HG02981 (cell line): Measurements from ENCODE around the gene PEX11A.

ENCODE experiments used
- ATAC-seq: cut with Tn5 transposase; IDR thresholded peaks from one replicate; pipeline ENCODE4 v1.9.1; 2021; ENCODE audit warnings: mild to moderate bottlenecking, moderate library complexity; ENCODE audit not compliant: unreplicated experiment

The PEX11A gene

DNA sequence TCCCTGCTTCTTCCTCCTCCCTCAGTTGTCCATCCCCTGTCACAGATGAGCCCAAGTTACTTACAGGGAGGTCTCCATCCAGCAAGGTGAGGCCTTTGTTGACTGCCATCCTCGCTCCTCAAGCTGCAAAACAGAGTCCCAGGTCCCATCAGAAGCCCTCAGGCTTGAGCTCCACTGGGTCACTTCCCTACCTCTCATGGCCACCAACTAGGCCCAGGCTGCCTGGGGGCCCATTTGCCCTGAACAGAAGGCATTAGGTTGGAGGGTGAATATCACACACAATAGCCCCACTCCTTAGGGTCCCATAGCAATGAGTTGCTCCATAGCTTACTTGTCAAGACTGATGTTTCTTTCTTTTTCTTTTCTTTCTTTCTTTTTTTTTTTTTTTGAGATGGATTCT lies 13.2 kb downstream of the PEX11A start:
- ATAC-seq, result no peak

DNA sequence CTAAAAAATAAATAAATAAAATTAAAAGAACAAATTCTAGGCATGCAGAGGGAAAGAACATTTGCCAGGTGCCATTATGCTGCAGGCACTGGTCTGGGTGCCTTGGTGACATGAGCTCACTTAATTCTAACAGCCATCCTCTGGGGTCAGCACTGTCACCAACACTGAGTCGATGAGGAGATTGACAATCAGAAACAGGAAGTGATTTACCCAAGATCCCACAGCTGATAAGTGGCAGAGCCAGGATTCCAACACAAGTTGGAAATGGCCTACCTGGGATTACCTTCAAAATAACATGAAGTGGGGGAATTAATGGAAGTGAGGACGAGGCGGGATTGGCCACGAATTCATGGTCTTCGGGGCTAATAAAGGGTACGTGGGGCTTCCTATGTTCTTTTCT lies 14.9 kb downstream of the PEX11A start:
- no peak for ATAC-seq

GRCh38 chr15:89674526-89674925 lies 16.0 kb downstream of the PEX11A start:
- no peak for ATAC-seq

- no peak for ATAC-seq
These were observed 17.4 kb downstream of the PEX11A start for GRCh38 chr15:89673165-89673512.

DNA sequence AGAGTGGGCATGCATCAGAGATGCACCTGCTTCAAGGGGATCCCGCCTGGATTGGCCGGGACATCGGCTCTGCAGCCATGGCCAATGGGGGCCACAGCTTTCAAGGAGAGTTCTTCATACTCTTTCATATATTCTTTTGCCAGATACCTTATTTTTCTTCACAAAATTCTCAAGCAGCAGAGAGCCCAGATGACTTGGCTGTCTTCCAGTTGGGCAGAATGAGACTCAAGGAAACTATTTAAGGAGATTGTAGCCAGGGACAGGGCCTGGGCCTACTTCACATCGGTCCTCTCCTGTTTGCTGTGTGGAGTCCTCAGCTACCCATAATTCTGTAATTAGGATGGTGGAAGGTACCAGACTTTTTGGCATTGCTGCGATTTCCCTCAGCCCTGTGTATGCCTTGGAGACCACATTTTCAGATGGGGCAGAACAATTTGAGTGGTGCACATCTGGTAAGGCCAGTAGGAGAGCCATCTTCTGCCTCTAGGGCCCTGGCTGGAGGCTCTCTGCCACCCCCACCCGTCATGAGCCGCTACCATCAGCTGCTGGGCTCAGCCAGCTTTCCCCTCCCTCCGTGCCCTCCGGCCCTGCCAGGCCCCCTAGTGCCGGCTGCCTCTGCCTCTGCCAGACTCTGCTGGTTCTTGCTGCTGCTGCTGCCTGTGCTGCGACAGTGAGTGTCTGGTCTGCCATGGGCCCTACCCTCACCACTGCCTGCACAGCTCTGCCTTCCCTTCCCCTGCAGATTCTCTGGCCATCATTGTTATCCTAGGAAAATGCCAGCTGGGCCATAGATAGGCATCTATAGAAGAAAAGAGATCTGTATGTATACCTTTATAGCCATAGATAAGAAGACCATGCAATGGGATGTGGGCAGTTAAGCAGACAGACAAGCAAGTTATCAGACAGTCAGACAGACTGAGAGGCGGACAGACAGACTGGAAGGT lies 18.1 kb downstream of the PEX11A start:
- ATAC-seq, result no peak

DNA sequence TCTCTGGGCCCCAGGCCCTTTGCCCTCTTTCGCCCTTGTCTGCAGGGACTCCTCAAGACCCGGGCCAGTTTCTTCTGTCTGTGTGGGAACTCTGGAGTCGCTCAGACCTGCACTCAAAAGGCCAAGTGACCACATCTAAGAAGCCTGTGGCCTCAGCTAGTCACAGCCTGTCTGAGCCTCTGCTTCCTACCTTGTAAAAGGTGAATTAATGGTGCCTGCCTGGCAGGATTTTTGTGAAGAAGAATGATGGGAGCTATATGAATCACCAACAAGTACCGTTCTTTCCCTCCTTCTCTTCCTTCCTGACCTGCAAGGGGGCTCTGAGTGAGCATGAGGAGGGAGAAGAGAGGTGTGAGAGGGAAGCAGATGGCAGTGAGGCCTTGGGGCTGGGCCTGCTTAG lies 18.9 kb downstream of the PEX11A start:
- no peak for ATAC-seq

- ATAC-seq, result no peak
These were observed 19.5 kb downstream of the PEX11A start for GRCh38 chr15:89670971-89671560.

- no peak for ATAC-seq
These were observed 20.6 kb downstream of the PEX11A start for GRCh38 chr15:89669941-89670340.

DNA sequence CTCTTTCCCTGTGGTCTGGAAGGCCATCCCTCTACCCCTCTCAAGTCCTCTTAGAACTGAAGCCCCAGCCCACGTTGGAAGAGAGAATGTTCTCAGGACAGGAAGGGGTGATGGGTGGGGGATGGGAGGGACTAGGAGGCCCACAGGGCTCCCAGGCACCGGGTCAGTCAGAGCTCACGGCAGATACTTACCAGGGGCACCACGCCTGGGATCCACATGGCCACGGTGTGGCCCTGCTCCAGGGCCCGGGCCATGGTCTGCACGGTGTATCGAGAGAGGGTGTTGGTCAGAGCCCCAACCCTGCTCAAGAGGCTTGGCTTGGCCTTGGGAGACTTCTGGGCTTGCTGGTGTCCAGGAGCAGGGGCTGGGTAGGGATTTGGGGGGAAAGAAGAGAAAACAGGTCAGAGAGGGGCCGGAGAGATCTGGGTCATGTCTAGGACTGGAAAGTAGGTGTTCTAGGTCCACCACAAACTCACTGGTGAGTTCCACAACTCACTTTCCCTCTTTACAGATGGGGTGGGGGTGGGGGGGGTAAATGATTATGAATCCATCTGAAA lies 21.2 kb downstream of the PEX11A start:
- ATAC-seq, result no peak

- ATAC-seq, result no peak
These were observed 22.4 kb downstream of the PEX11A start for GRCh38 chr15:89668171-89668570.

- no peak for ATAC-seq
These were observed 22.9 kb downstream of the PEX11A start for GRCh38 chr15:89667706-89667960.

GRCh38 chr15:89666858-89667705 lies 23.5 kb downstream of the PEX11A start:
- no peak for ATAC-seq

DNA sequence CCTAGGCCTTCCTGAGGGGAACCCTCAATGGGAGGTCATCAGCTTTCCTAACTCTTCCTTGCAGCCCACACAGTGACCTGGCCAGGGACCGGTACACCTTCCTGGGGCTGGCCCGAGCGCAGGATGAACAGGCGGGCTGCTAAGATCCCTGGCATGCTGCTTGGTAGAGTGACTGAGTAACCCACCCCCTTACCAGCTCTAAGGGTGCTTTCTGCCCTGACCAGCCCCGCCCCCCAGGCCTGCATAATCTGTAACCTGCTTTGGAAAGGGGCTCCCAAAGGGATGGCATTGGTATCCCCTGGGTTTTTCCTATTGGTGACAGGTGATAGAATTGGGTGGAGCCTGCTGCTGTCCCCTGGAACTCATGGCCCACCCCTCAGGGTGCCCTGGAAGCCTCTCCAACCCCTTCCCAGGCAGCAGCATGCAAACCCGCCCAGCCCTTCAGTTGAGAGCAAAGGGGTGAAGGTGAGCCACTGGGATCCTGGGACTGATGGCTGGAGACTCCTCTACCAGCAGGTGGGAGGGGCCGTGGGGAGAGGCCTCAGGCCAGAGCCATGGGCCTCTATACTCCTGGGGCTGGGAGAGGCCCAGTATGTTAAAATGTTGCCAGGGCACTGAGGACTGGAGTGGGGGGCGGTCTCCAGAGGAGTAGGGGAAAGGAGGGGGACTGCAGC lies 24.2 kb downstream of the PEX11A start:
- ATAC-seq, result no peak

- ATAC-seq, result no peak
These were observed 24.9 kb downstream of the PEX11A start for GRCh38 chr15:89665449-89666181.

DNA sequence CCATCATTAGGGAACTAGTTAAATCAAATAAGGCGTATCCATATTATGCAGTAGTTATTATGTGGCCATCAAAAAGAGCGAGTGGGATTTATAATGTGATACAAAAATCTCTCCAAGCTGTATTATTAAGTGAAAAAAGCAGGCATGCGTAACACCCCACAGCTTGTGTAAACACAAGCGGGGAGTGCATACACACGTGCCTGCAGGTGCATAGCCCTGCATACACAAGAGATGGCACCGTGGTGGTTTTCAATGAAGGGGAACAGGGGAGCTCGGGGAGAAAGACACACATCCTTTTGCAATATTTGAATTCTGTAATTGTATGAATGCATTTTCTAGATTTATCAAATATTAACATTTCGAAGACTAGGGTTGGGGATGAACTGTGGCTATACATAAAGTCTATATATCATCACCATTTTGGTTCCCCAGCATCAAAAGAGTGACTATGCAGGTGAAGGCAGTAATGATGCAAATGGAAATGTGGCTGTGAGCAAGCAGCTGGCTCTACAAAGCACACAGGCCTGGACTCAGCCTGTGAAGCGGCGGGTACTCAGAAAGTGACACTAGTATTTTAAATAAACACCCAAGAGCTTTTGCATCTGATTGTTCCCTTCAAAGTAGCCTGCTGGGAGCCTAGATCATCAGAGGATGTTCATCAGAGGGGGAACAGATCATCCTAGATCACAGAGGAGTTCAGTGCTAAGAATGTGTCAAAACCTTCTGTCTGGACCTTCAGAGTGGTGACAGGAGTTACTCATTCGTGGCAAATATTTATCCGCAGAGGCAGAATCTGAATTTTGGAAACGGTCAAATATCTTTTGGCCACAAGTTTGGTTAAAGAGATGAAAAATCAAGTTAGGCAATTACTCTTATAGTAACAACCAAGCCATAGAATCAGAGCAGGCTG lies 25.9 kb downstream of the PEX11A start:
- ATAC-seq, result no peak

DNA sequence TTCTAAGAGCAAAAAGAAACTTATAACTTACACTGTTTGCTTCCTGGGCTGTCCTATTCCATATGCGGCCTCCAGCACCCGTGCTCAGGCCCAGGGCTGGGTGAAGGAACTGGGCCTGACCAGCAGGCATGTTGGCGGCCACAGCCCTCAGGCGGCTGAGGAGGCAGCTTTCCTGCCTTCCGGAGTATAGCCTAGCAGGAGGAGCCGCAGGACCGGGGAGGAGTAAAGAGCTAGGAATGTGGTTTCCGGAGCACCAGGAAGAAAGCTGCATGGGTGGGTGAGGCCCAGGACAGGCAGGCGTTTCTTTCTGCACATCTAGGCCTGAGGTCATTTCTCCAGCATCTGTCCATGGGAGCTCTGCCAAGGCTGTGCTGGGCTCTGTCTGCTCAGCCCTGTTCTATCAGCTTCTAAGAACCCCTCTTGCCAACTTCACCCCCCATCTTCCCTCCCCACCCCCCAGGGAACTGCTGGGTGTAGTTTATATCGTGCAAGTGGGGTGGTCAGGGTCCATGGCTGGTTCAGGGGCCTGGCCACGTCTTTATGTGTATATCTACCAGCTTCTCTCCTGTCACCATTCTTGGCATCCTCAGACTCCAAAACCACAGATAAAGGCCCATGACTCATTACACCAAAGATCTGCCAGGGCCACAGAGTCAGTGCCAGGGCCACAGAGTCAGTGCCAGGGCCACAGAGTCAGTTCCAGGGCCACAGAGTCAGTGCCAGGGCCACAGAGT lies 27.5 kb downstream of the PEX11A start:
- no peak for ATAC-seq

GRCh38 chr15:89660556-89660955 lies 30.0 kb downstream of the PEX11A start:
- ATAC-seq, result no peak

DNA sequence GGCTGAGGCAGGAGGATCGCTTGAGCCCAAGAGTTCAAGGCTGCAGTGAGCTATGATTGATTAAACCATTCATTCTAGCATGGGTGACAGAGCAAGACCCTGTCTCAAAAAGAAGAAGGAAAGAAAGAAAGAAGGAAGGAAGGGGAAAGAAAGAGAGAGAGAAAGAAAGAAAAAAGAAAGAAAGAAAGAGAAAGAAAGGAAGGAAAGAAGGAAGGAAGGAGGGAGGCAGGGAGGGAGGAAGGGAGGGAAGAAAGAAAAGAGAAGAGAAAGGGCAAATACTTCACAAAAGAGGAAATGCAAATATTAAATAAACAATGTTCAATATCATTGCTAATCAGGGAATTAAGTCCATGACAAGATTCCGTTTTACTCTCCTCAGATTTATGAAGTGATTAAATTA lies 31.3 kb downstream of the PEX11A start:
- ATAC-seq, result no peak
